Activated naive CD8-positive, alpha-beta T cell treated with anti-CD3 and anti-CD28 coated beads for 36 hours (primary cell): Measurements from ENCODE around the gene DDX28. TPM values are rescaled to one million over a fixed set of nuclear protein-coding genes. Genes with fewer than 3 reads are reported as not detected.

Experiments used
- DNase-seq: peaks from one replicate; pipeline ENCODE4 v3.0.0; 2021
- H3K27ac Mint-ChIP-seq: one replicate; pipeline ENCODE4 v1.8.0; 2022; ENCODE audit warnings: mild to moderate bottlenecking, moderate library complexity, mixed read lengths
- H3K27me3 Mint-ChIP-seq: one replicate; pipeline ENCODE4 v1.8.0; 2022; ENCODE audit warnings: mild to moderate bottlenecking, mixed read lengths
- H3K36me3 Mint-ChIP-seq: one replicate; pipeline ENCODE4 v1.8.0; 2021; ENCODE audit warnings: mild to moderate bottlenecking, mixed read lengths
- H3K4me1 Mint-ChIP-seq: one replicate; pipeline ENCODE4 v1.8.0; 2021; ENCODE audit warnings: mixed read lengths
- H3K4me3 Mint-ChIP-seq: one replicate; pipeline ENCODE4 v1.8.0; 2022; ENCODE audit warnings: mild to moderate bottlenecking, moderate library complexity, mixed read lengths
- H3K9me3 Mint-ChIP-seq: one replicate; pipeline ENCODE4 v1.8.0; 2022; ENCODE audit warnings: mixed read lengths
- total RNA-seq, 2 experiments: library from RNA; stranded (reverse); gene quantifications; one replicate each; pipeline ENCODE4 v1.2.3, GENCODE V29; 2021

Gene DDX28, protein sequence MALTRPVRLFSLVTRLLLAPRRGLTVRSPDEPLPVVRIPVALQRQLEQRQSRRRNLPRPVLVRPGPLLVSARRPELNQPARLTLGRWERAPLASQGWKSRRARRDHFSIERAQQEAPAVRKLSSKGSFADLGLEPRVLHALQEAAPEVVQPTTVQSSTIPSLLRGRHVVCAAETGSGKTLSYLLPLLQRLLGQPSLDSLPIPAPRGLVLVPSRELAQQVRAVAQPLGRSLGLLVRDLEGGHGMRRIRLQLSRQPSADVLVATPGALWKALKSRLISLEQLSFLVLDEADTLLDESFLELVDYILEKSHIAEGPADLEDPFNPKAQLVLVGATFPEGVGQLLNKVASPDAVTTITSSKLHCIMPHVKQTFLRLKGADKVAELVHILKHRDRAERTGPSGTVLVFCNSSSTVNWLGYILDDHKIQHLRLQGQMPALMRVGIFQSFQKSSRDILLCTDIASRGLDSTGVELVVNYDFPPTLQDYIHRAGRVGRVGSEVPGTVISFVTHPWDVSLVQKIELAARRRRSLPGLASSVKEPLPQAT
- 10 to 100 TPM; 32.0 to 32.3 TPM for total RNA-seq

DNA sequence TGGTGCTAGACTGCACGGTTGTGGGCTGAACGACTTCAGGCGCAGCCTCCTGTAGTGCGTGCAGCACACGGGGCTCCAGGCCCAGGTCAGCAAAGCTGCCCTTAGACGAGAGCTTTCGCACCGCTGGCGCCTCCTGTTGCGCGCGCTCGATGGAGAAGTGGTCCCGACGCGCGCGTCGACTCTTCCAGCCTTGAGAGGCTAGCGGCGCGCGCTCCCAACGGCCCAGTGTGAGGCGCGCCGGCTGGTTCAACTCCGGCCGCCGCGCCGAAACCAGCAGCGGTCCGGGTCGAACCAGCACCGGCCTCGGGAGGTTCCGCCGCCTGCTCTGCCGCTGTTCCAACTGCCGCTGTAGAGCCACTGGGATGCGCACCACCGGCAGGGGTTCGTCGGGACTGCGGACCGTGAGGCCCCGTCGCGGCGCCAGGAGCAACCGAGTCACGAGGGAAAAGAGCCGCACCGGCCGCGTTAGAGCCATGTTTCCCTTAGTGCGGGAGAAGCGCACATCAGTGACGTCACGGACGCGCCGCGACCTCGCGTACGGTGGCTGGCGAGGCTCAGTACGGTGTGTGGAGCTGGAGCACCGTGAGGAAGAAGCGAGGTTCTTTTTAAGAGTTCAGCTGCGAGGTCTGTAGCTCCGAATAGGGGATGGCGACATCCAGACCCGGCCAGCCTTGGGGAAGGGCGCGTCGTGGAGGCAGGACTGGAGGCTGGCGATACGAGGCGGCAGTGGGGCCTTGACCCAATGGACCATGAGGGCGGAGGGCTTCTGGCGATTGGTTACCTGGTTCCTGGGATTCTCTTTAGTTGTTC is at the start of gene DDX28, which contains the start of gene DUS2:
TSS of gene DDX28 (minus strand) at position 505 of the 810 bp plus-strand sequence. CDS start at position 475, 30 bp downstream.
TSS of gene DUS2 (plus strand) at position 557 of the 810 bp plus-strand sequence. CDS start 14,740 bp downstream, outside the sequence.
- no peaks in the 10 kb centered on the region for H3K9me3 Mint-ChIP-seq
- H3K36me3 Mint-ChIP-seq: peaks cover 45% of the 10 kb centered on the region
- H3K27ac Mint-ChIP-seq: peak within 1 kb of the TSS; percentile 99
- no peaks in the 10 kb centered on the region for H3K27me3 Mint-ChIP-seq
- H3K4me1 Mint-ChIP-seq: peaks cover 29% of the 10 kb centered on the region
- peak; percentile 93 for DNase-seq
- H3K4me3 Mint-ChIP-seq: peak within 1 kb of the TSS; percentile 99

DNA sequence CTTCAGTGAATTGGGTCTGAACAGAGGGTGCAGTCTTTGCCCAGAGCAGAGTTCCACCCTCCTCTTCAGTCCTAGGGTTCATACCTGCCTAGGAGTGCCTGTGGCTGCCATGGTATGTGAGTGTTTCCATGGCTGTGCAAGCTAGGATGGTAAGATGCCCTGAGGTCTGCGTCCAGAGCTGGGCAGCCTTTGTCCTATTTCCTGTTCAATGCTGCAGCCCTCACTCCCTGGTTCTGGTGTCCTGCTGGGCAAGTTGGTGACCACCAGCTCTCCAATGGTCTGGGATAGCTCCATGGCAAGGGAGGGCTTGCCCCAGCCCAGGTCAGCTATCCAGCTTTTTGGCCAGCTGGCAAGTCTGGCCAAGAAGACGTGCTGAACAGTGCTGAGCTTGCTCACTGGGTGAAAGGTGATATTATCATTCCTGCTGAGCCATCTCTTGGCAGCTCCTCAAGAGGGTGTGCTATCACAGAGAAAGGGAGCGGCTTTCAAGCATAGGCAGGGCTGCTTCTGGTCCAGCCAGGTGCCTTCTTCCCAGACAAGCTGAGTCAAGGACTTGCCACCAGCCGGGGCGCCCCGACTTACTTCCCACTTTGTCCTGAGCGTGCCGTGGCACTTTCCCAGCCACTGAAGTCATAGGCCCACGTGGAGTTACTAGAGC is 49.1 kb upstream of the DDX28 start:
- no peak for DNase-seq
- no peak overlapping the region for H3K27ac Mint-ChIP-seq
- H3K4me3 Mint-ChIP-seq: no peak overlapping the region
- H3K9me3 Mint-ChIP-seq: no peaks in the 10 kb centered on the region
- peaks cover 65% of the 10 kb centered on the region for H3K36me3 Mint-ChIP-seq
- H3K27me3 Mint-ChIP-seq: no peaks in the 10 kb centered on the region
- peaks cover 60% of the 10 kb centered on the region for H3K4me1 Mint-ChIP-seq

DNA sequence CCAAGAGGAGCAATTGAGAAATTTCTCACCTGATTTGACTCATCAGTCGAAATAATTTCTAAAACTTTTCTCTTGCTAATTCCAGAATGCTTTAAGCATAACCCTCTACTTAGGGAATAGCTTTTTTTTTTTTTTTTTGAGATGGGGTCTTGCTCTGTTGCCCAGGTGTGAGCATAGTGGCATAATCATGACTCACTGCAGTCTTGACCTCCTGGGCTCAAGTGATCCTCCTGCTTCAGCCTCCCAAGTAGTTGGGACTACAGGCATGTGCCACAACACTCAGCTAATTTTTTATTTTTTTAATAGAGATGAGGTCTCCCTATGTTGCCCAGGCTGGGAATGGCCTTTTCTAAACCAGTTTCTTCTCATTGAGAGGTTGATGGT is 48.5 kb upstream of the DDX28 start:
- no peak for DNase-seq
- peak overlapping the region; percentile 92 for H3K27ac Mint-ChIP-seq
- peaks cover 61% of the 10 kb centered on the region for H3K36me3 Mint-ChIP-seq
- H3K9me3 Mint-ChIP-seq: no peaks in the 10 kb centered on the region
- H3K4me3 Mint-ChIP-seq: no peak overlapping the region
- H3K4me1 Mint-ChIP-seq: peaks cover 60% of the 10 kb centered on the region
- no peaks in the 10 kb centered on the region for H3K27me3 Mint-ChIP-seq

DNA sequence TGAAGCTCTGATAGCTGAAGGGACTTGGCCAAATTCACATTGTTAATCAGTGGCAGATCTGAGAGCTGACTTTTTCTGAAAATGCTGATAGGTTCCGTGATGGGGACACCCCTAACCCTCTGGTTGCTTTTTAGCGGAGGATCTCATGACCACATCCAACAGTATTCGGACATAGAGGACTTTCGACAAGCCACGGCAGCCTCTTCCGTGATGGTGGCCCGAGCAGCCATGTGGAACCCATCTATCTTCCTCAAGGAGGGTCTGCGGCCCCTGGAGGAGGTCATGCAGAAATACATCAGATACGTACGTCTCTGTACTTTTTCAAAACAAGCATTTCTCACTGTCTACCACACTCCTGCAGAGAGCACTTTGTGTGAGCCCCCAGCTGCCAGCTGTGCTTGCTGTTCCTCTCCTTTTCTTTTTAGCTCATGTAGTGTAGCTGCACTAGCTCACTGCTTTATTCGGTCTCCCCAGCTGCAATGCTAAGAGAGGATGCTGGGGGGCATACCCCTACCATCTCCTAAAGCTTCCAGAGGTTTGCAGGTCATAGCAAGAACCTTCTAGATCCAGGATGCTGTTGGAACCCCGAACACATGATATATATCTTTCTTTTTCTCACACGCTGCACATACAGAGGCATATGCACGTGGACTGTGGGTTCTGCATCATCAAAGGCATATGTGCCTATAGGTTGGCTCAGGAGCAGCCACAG is 47.9 kb upstream of the DDX28 start:
- Mint-ChIP-seq H3K36me3 (peaks cover 56% of the 10 kb centered on the region), H3K4me3 (peak overlapping the region; percentile 32), H3K4me1 (peaks cover 58% of the 10 kb centered on the region), H3K27me3 (no peaks in the 10 kb centered on the region), H3K27ac (peak overlapping the region; percentile 92), H3K9me3 (no peaks in the 10 kb centered on the region)
- DNase-seq: no peak

DNA sequence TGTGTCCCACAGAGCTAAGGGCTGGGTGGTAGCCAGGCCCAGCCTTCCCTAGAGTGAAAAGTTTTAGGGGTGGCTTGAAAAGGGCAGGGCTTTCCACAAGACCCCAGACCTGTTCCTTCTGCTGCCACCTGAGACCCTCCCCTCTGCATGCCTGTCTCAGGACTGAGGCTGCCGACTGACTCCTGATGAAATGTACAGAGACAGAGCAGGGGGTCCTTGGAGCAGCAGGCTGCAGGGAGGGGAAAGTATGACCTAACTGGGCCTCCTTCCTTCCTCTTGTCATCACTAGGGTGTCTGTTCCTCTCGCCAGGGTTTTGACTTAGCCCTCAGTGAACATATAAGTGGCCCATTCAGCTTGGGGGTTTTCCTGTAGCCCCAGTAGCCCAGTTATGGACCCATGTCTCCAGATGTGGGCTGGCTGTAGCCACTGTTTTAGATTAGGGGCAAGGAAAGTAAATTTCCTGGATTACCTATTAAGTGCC is 47.3 kb upstream of the DDX28 start:
- Mint-ChIP-seq H3K36me3 (peaks cover 53% of the 10 kb centered on the region), H3K4me3 (peak overlapping the region; percentile 32)

DNA sequence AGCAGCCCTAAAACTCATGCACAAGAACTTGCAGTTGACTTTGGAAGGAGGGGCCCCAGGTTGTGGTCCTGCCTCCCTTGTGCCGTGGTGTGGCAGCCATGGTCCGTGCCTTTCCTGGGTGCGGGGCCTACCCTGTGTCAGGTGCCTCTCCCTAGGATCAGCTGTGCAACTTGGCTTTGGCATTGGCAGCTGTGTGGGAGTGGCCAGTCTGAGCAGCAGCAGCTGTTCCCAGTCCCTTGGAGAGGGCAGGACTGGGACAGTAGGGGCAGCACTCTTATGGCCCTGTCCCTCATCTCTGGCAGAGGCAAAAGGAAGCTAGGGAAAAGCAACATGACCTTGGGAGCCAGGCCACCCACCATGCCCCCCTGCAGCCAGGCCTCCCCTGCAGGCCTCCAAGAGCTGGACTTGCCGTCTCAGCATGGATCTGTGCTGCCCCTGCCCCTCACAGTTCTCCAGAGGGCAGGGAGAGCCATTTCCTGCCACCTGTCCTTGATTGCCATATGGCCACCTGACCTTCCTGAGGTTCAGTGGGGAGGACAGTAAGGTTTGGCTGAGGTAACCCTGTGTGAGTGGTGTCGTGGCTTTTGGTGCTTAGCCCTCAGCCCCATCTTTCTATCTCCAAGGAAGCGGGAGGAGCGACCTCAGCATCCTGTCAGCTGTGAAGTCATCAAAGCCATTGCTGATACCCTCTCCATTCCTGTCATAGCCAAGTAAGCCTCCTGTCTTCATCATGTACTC is 46.6 kb upstream of the DDX28 start:
- Mint-ChIP-seq H3K4me3 (no peak overlapping the region), H3K36me3 (peaks cover 47% of the 10 kb centered on the region), H3K9me3 (no peaks in the 10 kb centered on the region), H3K4me1 (peaks cover 50% of the 10 kb centered on the region), H3K27ac (peak overlapping the region; percentile 92), H3K27me3 (no peaks in the 10 kb centered on the region)
- no peak for DNase-seq

More for the DNA sequence above, 47.3 kb upstream of the DDX28 start:
- H3K9me3 Mint-ChIP-seq: no peaks in the 10 kb centered on the region
- H3K27me3 Mint-ChIP-seq: no peaks in the 10 kb centered on the region
- peaks cover 52% of the 10 kb centered on the region for H3K4me1 Mint-ChIP-seq
- DNase-seq: no peak
- H3K27ac Mint-ChIP-seq: peak overlapping the region; percentile 92

DNA sequence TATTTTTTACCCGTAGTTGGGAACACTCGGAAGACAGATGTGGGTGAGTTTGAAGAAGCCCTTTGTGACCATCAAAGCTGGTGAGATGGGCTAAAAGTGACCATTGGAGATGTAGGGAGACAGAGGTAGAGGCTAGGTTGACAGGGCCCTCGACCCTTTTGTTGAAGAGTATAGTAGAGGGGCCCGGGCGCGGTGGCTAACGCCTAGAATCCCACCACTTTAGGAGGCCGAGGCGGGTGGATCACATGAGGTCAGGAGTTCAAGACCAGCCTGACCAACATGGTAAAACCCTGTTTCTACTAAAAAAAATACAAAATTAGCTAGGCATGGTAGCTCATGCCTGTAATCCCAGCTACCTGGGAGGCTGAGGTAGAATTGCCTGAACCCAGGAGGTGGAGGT is 45.9 kb upstream of the DDX28 start:
- no peak for DNase-seq
- Mint-ChIP-seq H3K9me3 (no peaks in the 10 kb centered on the region), H3K27ac (peak overlapping the region; percentile 45), H3K27me3 (no peaks in the 10 kb centered on the region), H3K4me1 (peaks cover 50% of the 10 kb centered on the region), H3K36me3 (peaks cover 45% of the 10 kb centered on the region), H3K4me3 (no peak overlapping the region)

DNA sequence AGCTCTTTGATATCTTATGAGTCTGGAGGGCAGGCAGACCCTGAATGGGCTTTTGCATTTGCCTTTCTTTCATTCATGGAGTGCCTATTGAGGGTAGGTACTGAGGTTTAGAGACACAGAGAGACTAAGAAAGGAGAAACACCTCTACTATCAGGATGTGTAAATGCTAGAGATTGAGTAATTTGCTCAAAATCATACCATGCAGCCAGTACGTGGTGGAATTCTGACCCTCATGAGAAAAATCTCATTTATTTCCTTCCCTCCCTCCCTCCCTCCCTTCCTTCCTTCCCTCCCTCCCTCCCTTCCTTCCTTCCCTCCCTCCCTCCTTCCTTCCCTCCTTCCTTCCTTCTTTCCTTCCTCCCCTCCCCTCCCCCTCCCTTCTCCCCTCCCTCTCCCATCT is 43.7 kb upstream of the DDX28 start:
- Mint-ChIP-seq H3K9me3 (no peaks in the 10 kb centered on the region), H3K4me3 (no peak overlapping the region), H3K4me1 (peaks cover 63% of the 10 kb centered on the region), H3K27ac (no peak overlapping the region), H3K36me3 (peaks cover 45% of the 10 kb centered on the region), H3K27me3 (no peaks in the 10 kb centered on the region)
- no peak for DNase-seq

DNA sequence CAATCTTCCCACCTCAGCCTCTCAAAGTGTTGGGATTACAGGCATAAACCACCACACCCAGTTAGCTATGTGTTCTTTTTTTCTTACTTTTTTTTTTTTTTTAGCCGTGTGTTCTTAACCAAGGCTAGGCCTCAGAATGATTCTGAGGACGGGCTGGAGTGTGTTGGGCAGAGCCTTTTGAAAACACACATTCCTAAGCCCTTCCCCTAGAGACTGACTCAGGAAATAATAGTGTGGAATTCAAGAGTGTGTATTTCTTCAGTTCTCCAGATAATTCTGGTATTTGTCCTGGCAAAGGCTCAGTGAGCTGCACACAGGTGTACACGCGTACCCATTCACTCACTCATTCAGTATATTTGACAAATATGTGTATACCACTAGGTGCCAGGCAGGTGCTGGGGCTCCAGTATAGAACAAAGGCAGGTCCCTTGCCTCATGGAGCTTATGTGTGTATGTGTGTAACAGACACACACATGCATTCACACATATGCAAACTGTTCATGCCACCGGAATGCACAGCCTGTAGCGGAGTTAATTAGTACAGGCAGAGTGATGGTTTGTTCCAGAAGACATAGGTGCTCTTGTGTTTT is 42.8 kb upstream of the DDX28 start:
- Mint-ChIP-seq H3K9me3 (no peaks in the 10 kb centered on the region), H3K36me3 (peaks cover 44% of the 10 kb centered on the region), H3K4me3 (no peak overlapping the region), H3K4me1 (peaks cover 63% of the 10 kb centered on the region), H3K27me3 (no peaks in the 10 kb centered on the region), H3K27ac (no peak overlapping the region)
- no peak for DNase-seq

DNA sequence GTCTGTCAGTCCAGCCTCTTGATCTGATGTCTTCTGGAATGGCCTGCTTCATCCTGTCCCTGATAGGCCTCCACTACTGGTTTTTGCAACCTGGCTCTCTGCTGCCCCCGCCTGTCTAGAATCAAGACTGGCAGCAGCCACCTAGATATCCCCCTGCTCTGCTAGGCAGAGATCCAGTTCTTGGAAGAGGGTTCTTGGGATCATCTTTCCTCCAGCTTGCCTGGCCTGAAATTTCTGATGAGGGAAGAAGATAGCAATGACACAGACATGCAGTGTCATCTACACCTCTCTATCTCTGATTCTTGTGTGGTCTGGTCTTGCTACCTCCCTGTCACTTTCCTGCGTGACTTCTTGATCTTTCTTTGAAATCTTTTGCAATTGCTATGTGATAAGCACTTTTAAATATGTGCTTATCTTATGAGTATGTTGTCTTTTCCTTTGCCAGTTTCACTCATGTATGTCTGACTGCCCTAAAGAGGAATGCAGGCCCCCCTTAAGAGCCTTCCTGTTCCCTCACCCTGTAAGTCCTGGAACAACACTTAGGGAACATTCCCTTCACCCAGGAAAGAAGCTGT is 41.8 kb upstream of the DDX28 start:
- Mint-ChIP-seq H3K4me3 (no peak overlapping the region), H3K36me3 (peaks cover 40% of the 10 kb centered on the region), H3K27me3 (no peaks in the 10 kb centered on the region), H3K4me1 (peaks cover 57% of the 10 kb centered on the region), H3K9me3 (no peaks in the 10 kb centered on the region), H3K27ac (peak overlapping the region; percentile 27)
- DNase-seq: peak; percentile 66

DNA sequence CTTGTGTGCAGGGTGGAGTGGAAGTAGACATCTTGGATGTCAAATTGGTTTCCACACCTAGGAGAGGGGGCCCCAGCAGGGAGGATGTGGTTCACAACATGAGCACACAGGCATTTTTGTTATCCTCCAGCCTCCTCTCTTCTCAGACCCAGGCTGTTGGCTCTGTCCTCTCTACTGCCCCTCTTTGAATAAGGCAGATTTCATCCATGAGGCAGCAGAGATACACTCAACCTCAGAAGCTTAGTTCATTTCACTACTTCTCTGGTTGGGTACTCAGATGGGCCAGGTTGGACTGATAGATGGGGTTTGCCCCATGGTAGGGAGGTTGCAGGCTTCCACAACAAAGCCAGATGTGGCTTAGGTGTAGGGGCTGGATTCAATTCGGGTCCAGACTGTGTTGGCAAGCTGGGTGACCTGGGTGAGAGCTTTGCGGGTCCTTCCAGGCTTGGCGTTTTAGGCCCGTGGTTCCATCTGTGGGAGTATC is 39.9 kb upstream of the DDX28 start:
- Mint-ChIP-seq H3K27ac (peak overlapping the region; percentile 82), H3K27me3 (no peaks in the 10 kb centered on the region), H3K4me3 (no peak overlapping the region), H3K9me3 (no peaks in the 10 kb centered on the region), H3K4me1 (peaks cover 61% of the 10 kb centered on the region), H3K36me3 (peaks cover 48% of the 10 kb centered on the region)
- no peak for DNase-seq

DNA sequence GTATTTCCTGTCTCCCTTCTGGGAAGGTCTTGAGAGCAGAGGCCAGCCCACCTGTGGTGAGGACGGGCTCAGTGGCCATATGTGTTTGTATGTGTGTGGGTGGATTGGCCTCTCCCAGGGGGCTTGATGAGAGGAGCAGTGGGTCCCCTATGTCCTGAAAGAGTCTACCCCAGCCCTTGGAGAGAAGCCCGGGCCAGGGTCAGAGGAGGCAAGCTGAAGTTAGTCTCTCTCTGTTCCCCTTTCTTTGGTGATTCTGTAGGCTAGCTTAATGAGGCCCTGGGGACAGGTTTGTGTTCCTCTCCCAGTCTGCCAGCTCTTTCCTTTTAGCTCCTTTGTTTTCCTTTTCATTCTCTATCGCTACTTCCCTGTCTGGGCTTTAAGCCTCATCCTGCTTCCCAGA is 38.4 kb upstream of the DDX28 start:
- no peak overlapping the region for H3K4me3 Mint-ChIP-seq
- peaks cover 50% of the 10 kb centered on the region for H3K36me3 Mint-ChIP-seq
- peak overlapping the region; percentile 54 for H3K27ac Mint-ChIP-seq
- DNase-seq: no peak
- H3K27me3 Mint-ChIP-seq: no peaks in the 10 kb centered on the region
- no peaks in the 10 kb centered on the region for H3K9me3 Mint-ChIP-seq
- H3K4me1 Mint-ChIP-seq: peaks cover 57% of the 10 kb centered on the region

DNA sequence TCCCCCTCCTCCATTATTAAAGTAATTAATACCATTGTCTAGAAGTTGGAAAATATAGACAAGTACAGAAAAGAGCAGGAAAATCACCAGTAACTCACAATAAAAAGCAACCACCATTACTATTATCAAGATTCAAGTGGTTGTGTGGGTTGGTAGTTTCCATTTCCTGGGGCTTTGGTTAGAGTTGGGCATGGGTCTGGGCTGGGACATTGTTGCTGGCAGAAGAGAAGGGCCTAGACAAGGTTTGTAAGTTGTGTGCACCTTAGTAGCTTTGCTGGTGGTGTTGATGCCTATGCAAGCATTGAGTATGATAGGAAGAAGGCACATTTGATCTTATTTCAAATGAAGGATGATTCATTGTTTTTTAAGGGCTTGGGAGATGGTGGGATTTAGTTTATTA is 36.8 kb upstream of the DDX28 start:
- peaks cover 52% of the 10 kb centered on the region for H3K4me1 Mint-ChIP-seq

More for the DNA sequence above, 36.8 kb upstream of the DDX28 start:
- Mint-ChIP-seq H3K27ac (peak overlapping the region; percentile 56), H3K9me3 (no peaks in the 10 kb centered on the region), H3K27me3 (no peaks in the 10 kb centered on the region), H3K4me3 (no peak overlapping the region), H3K36me3 (peaks cover 57% of the 10 kb centered on the region)
- DNase-seq: no peak
